NCI-H2107 treated with DMSO at 0.1 percent for 48 hours (cell line): Measurements from ENCODE around the gene BRDT.
A peak's percentile ranks its signal among the peaks of the same experiment; 100 is the strongest.
"Not testable (repeated sequence)": the region's sequence is repeated elsewhere in the genome, so short reads cannot be mapped to it uniquely, and the experiment has no call there.

Experiments used
- DNase-seq: peaks from one replicate; lab custom pipeline; 2025; ENCODE audit not compliant: unreplicated experiment; lab: John Stamatoyannopoulos, UW

BRDT gene

DNA sequence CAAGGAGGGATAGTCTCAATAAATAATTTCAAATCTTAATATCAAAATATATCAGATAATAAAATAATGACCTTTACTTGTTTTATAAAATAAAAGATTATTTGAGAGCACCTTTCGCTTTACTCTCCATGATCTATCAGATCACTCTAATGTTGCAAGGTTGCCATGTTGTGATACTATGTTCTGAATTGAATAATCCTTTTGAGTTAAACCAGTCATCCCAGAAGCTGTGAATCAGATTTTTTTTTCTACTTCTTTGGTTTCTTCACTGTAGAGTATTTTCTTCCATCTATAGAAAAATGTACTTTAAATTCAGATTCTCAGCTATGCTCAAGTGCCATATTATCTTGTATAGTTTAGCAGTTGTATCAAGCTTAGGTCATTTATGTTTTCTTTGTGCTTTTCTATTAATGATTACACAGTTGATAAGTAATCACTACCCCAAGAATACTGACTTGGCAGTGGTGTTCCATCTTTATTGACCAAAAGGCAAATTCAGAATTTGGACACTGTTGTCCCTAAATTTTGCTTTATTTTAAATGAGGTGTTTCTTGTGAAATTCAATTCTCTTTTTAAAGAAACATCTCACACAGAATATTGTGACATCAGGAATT, 32.9 kb downstream of the BRDT start:
- DNase-seq = no peak

DNA sequence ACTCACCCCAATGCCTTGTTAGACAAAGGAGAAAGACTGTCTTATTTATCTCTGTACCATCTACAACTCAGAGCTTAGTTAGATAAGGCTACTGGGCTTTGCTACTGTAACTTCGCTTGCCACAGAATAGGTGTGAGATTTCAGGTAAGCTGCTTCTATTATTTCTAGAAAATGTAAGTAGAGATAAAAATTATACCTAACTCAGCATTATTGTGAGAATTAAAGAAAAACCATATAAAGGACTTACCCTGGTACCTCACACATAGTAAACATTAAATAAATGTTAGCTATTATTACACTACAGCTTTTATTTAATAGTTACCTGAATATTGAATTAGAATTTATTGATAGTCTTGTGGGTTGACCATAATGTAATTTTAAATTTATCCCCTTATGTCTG, 44.1 kb downstream of the BRDT start:
- DNase-seq = no peak

DNA sequence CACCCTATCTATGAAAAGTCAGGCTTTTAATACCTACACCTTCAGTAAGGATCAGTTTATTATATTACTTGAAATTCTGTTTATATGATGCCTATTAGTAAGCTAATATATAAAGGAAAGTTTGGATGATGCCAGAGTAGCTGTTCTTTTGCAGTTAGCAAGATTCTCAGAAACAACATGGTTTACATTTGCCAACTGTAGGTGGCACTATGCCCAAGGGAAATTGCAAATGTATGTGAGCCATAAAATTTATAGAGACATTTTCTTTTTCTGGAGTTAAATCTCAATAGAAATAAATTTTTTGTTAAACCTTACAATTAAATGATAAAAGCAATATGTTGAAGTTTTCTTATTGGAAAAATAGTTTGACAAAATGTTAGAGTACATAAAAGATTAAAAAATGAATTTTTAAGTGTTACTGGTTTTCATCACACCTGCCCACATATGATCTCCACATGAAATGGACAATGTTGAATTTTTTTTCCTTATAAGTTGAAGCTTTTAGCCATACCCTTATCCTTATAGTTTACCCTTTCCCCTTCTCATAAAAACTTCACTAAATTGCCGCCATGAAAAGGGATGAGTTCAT, 48.5 kb downstream of the BRDT start:
- DNase-seq = peak; percentile 37

DNA sequence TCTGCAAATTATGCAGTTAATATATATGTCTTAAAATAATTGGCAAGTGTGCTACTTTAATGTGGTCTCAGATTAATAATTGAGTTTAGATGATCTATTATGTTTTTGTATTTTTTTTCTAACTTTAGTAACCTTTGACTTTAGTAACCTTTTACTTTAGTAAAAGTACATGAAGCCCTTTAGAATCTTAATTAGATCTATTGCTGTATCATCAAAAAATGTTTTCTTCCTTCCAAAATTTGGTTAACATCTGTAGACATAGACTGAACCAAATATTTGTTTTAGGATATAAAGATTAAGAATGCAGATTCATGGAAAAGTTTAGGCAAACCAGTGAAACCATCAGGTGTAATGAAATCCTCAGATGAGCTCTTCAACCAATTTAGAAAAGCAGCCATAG, 54.9 kb downstream of the BRDT start:
- no peak for DNase-seq

- no peak for DNase-seq
Observed at GRCh38 chr1:92013923-92014322, 64.7 kb downstream of the BRDT start.

DNA sequence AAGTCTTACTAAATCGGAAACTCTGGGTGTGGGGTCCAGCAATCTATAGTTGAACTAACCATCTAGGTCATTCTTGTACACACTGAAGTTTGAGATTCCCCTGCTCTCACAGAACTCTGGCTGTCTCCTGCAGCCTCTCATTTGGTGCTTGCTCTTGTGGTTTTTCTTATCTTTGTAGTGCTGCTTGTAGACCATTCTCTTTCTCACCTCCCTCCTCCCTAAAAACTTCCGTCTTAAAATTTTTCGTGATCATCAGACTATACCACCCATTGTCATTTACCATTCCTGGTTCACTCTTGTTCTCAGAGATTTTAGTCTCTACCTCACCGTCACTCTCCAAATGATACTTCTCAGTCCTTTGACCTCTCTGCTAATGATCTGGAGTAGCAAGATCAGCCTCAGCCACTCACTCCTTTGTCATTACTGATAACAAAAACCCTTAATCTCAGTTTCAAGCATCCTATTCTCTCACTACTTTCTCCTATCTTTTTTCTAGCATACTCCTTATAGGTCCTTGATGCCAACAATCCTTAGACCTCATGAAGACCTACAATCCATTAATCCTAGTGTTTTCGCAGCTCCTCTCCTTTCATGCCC, 67.6 kb downstream of the BRDT start:
- DNase-seq = no peak

DNA sequence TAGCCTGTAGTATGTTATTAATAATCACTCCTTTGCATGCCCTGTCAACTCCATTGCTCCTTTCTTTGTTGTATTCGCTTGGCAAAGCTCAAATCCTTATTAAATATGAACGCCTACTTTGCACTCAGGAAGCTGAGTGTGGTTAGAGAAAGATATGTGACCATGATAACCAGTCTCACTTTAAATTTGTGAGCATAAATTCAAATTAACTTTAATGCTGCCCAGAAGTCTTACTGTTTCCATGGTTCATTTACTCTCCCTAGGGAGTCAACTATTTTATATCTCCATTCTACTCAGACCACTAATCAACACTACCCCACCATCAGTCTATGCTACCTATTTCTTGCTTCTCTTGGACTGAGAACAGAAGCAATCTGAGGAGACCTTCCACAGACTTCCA, 68.5 kb downstream of the BRDT start:
- no peak for DNase-seq

DNA sequence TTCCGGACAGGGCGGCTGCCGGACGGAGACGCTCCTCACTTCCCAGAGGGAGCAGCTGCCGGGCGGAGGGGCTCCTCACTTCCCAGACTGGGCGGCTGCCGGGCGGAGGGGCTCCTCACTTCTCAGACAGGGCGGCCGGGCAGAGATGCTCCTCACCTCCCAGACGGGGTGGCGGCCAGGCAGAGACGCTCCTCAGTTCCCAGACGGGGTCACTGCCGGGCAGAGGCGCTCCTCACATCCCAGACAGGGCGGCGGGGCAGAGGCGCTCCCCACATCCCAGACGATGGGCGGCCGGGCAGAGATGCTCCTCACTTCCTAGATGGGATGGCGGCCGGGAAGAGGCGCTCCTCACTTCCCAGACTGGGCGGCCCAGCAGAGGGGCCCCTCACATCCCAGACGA, 76.8 kb downstream of the BRDT start:
- not testable (repeated sequence) for DNase-seq

DNA sequence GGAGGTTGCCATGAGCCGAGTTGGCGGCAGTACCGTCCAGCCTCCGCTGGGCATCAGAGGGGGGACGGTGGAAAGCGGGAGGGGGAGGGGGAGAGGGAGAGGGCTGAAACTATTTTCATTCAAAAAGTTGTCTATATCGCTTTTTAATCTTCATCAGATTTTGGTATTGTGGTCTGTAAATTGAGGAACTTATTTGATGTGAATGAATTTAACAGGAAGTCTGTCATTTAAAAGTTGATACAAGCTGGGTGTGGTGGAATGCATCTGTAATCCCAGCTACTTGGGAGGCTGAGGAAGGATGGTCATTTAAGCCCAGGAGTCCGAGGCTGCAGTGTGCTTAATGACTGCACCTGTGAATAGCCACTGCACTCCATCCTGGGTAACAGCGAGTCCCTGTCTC, 77.6 kb downstream of the BRDT start:
- no peak for DNase-seq

- no peak for DNase-seq
Observed at GRCh38 chr1:92029241-92029922, 80.2 kb downstream of the BRDT start.

DNA sequence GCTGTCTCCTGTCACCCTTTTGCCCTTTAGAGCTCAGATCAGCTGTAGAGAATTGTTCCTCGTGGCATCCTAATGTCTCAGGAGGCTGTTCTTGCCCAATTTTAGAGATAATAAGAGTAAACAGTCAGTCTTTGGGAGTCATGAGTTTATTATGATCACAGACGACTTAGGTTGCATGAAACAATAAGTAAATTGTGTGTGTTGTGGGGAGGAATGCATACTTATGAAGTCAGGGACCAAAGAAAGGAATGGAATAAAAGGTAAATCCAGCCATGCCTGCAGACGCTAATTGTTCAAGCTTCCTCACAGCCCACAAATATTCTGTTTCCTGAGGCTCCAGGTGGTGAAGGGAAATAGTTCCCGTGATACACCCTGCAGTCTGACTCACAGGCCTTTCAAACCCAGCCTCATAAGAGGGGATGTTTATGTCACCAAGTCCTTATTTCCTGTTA, 81.5 kb downstream of the BRDT start:
- peak; percentile 47 for DNase-seq

GRCh38 chr1:92031281-92032110, 82.3 kb downstream of the BRDT start:
- DNase-seq = no peak

GRCh38 chr1:92037400-92037799, 88.2 kb downstream of the BRDT start:
- DNase-seq = no peak

DNA sequence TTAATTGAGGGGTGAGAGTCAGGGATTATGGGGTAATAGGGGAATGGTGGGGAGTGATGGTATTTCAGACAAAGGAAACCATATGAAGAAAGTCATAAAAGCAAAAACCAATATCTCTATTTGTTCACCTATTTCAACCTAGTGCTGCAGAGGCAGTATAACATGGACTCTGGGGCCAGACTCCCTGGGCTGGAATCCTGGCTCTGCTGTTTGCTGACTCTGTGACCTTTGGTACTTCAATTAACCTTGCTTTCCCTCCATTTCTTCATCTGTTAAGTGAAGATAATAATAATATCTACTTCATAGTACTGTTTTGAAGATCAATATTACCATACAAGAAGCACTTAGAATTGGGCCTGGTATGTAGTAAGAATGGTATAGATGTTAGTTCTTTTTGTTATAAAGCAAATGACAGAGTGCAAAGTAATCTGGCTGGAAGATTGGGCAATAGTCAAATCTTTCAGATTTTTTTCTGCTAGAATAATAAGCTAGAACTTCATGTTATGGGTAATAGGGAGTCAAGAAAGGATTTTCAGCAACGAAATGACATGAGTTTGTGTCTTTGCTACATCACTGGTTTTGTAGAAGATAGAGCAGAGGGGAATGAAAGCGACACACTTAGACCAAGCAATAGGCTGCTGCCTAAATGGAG, 89.6 kb downstream of the BRDT start:
- DNase-seq = no peak

DNA sequence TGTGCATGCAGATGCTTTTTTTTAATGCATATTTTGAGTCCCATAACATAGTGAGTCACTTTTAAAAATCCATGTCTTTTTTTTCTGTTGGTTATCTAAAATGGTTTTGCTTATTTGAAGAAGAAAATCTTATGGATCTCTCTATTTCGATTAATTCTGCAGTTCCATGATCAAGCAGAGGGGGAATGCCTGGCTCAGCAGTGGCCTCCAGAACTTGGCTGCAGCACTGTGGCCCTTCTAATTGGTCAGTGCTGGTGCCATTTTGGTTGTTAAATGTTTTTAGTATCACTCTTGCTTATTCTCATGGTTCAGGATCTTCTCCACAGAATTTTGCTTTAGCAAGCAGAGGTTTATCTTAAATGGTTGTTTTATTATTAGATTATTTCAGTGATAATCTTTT, 91.8 kb downstream of the BRDT start:
- no peak for DNase-seq

GRCh38 chr1:92043621-92044020, 94.4 kb downstream of the BRDT start:
- no peak for DNase-seq

DNA sequence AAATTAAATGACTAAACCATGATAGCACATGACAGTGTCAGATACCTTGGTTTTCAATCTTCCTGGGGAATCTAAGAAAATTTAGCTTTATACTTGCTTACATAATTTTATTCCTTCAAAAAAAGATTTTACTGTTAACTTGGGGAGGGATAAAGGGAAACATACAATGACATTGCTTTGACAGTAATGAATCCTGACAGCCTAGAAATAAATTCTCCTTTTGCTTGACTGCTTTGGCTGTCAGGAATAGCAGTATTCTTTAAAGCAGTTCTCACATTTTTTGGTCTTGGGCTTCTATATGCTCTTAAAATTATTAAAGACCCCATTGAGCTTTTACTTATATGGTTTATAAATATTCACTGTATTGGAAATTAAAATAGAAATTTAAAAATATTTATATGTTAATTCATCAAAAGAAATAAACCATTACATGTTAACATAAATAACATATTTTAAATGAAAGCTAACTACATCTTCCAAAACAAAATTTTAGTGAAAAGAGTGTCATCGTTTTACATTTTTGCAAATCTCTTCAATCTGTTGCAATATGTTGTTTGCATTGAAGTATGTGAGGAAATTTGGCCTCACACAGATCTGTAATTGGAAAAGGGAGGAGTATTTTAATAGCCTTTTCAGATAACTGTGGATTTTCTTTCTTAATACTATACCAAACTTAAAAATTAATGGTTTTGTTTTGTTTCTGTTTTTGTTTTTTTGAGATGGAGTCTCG, 96.7 kb downstream of the BRDT start:
- no peak for DNase-seq

GRCh38 chr1:92051948-92052347, 102.7 kb downstream of the BRDT start:
- DNase-seq = no peak
